Activated T-cell treated with anti-CD3 and anti-CD28 coated beads, Interleukin-2, amount 50 U/mL, for 4 hours (primary cell): ENCODE measurements around the gene STXBP4. TPM values are rescaled to one million over a fixed set of nuclear protein-coding genes. Genes with fewer than 3 reads are reported as not detected.

Source experiments
- ATAC-seq, 2 donors: fragments of 200-7000 bp; cut with Tn5 transposase; one replicate each; pipeline ENCODE4 v1.10.0; 2021
- DNase-seq: peaks from one replicate; pipeline ENCODE4 v3.0.0-alpha.2; 2020
- H3K27me3 Mint-ChIP-seq: one replicate; pipeline ENCODE4 v1.8.0; 2021; ENCODE audit warnings: low read depth, mixed read lengths
- H3K36me3 Mint-ChIP-seq: one replicate; pipeline ENCODE4 v1.8.0; 2022; ENCODE audit warnings: mixed read lengths; ENCODE audit not compliant: insufficient read depth
- H3K4me1 Mint-ChIP-seq: one replicate; pipeline ENCODE4 v1.8.0; 2021; ENCODE audit warnings: low read depth, mixed read lengths
- H3K4me3 Mint-ChIP-seq: one replicate; pipeline ENCODE4 v1.8.0; 2021; ENCODE audit warnings: mild to moderate bottlenecking, moderate library complexity, mixed read lengths
- H3K9me3 Mint-ChIP-seq: one replicate; pipeline ENCODE4 v1.8.0; 2021; ENCODE audit warnings: mixed read lengths
- total RNA-seq, 3 donors: library from RNA; stranded (reverse); gene quantifications; one replicate each; pipeline ENCODE4 v1.2.1, GENCODE V29; 2021

STXBP4 gene
- total RNA-seq, 3 donors from 2014 or later: 5.1 to 8.1 (median 5.3) TPM

DNA sequence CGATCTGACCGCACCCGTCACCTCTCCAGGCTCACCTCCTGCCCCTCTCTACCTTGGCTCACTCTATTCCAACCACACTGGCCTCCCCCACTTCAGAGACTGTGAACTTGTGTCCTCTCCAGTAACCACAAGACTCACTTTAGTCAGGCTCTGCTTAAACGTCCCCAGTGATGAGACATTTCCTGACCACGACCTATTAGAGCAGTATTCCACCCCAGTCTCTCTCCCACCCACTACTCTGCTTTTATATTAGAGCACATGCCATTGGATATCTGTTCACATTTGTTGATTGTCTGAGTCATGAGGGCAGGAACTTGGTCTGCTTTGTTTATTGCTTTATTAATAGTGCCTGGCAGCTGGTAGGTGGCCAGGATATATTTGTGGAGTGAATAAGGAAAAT, 20.2 kb upstream of the STXBP4 start:
- H3K36me3 Mint-ChIP-seq: peaks cover 4% of the 10 kb centered on the region
- H3K4me1 Mint-ChIP-seq: no peaks in the 10 kb centered on the region
- H3K4me3 Mint-ChIP-seq: no peak overlapping the region
- H3K9me3 Mint-ChIP-seq: no peaks in the 10 kb centered on the region
- peaks cover 12% of the 10 kb centered on the region for H3K27me3 Mint-ChIP-seq
- DNase-seq (no peak), ATAC-seq (peak in 1 of 2 donors; percentile 40)

DNA sequence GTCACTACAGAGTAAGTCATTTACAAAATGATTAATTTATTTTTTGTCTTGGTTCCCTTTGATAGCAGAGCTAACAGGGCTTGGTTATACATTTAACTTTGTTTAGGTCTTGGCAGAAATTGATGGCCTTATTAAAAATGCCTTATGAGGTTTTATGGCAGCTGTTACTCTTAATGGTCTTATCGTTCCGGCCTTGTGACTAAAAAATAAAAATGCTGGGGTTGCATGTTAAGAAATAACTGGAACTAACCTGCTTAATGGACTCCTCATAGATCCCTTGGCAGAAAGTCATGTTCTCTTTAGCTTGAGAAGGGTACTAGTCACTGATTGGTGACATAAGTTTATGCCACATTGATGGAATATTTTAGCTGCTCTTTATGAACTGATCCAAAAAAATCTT, 18.4 kb upstream of the STXBP4 start:
- Mint-ChIP-seq H3K4me3 (no peak overlapping the region), H3K27me3 (peaks cover 12% of the 10 kb centered on the region)

DNA sequence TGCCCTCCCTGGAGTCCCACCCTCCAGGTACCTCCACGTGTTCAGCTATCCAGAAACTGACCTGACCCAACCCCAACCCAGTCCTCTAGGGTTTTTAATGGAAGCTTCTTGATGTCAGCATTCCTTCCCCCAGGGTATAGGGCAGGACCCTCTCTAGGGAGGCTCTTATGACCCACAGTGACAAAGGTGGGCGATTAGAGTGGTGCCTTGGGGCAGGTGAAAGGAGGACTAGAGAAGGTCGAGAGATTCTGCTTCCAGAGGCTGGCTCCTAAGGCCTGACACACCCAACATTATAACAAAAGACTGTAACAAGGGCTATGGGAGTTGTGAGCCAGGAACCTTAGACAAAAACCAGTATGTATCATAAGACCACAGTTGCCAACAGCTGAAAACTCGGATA, 17.3 kb upstream of the STXBP4 start:
- DNase-seq (no peak), ATAC-seq (no peak)
- H3K4me1 Mint-ChIP-seq: no peaks in the 10 kb centered on the region
- no peaks in the 10 kb centered on the region for H3K9me3 Mint-ChIP-seq
- no peak overlapping the region for H3K4me3 Mint-ChIP-seq
- peaks cover 4% of the 10 kb centered on the region for H3K36me3 Mint-ChIP-seq
- H3K27me3 Mint-ChIP-seq: peaks cover 9% of the 10 kb centered on the region

More for the DNA sequence above, 18.4 kb upstream of the STXBP4 start:
- no peaks in the 10 kb centered on the region for H3K9me3 Mint-ChIP-seq
- peaks cover 4% of the 10 kb centered on the region for H3K36me3 Mint-ChIP-seq
- DNase-seq (no peak), ATAC-seq (no peak)
- H3K4me1 Mint-ChIP-seq: no peaks in the 10 kb centered on the region

DNA sequence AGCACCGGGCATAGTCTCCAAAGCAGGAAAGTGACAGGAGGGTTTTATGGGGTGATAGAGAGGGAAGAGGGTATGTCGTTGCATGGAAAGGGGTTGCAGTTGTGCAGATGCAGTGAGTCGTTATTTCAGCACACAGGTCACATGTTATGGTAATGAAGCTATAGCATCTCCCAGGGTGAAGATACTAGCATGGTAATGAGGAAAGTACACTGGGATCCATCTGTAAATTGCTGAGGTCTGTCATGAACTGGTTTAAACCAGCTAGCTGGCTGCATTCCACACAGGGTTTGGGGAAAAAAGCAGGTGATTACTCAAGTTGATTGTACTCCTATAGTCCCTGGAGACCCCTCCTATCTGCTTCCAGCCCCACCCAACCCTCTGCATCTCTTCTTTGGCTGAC, 11.8 kb upstream of the STXBP4 start:
- Mint-ChIP-seq H3K4me3 (no peak overlapping the region), H3K36me3 (peaks cover 19% of the 10 kb centered on the region), H3K4me1 (no peaks in the 10 kb centered on the region), H3K27me3 (no peaks in the 10 kb centered on the region), H3K9me3 (no peaks in the 10 kb centered on the region)
- no peak for ATAC-seq
- DNase-seq: no peak

DNA sequence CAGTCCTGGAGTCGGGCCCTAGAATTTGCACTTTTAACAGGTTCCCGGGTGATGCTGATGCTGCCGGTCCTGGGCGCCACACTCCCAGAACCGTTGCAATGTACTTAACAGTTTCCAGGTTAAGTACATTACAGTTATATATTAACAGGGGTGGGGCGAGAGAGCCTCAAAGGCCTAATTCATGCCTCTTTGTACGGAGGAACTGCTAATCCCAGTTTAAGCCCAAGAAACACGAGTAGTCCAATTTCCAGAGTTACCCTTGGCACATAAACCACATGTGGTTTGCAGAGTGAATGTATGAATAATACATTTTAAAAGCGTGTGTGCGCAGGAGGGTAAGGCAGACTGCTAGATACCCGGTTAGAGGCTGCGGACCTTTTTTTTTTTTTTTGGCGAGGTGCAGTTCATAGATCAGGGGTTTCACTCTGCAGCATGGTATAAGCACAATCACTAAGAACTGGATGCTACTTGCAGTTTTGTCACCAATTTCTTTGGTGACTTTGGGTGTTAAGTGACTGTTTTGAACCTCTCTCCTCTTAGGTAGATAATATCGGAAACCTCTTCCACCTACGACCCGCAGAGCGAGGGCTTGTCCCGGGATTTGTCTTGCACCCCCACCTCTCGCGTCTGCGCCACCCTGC, 824 bp upstream of the STXBP4 start:
- Mint-ChIP-seq H3K9me3 (no peaks in the 10 kb centered on the region), H3K36me3 (peaks cover 7% of the 10 kb centered on the region), H3K27me3 (no peaks in the 10 kb centered on the region), H3K4me1 (peaks cover 25% of the 10 kb centered on the region), H3K4me3 (no peak overlapping the region)
- peak; percentile 27 to 29 for ATAC-seq
- peak; percentile 6 for DNase-seq

DNA sequence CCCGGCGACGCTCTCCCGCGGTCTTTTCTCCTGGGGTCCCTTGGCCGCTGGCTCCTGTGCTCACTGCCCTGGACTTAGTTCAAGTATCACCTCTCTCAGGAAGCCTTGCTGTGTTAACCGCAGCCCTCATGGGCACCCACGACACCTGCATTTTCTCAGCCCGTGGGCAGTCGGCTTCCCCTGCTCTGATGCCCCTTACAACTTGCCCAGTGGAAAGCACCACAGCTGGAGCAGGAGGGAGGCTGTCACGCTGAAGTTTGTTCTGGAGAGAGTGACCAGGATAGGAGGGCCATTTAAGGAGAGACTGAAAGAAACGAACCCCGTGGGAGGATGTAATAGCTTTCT, 395 bp downstream of the STXBP4 start:
- Mint-ChIP-seq H3K4me3 (no peak overlapping the region), H3K9me3 (no peaks in the 10 kb centered on the region), H3K4me1 (peaks cover 25% of the 10 kb centered on the region), H3K36me3 (peaks cover 2% of the 10 kb centered on the region), H3K27me3 (no peaks in the 10 kb centered on the region)
- peak; percentile 23 to 29 for ATAC-seq
- DNase-seq: peak; percentile 24

DNA sequence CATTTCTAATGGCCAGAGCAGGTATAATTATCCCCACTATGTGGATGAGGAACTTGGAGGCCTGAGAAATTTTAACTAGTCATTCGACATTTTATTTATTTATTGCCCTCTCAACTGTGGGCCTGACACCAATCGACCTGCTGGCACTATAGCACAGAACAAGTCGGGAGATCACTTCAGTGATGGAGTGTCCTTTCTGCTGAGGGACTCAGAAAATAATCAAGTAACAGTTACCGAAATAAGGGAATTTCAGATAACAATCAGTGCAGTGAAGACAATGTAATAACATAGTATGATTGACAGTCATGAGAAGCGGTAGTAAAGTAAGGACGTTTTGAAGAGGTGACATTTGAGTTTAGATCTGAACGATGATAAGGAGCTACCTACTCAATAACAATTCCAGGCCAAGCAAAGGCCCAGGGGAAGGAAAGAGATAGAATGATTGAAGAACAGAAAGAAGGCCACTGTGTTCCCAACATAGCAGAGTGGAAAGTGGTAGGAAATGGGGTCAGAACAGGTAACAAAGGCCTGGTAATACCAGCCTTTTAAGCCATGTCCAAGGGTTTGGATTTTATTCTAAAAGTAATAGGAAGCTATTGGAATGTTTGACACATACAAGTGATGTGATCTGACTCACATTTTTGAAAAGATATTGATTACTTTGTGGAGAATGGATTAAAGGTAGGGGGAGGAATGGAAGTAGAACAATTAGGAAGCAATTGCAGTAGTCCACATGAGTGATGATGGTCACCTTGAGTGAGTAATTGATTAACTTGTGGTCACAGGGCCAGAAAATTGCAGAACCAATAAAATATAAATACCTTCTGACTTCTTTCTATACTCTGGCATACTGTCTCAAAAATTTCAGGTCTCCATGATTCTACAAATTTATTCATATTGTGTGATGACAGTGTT, 1.4 kb downstream of the STXBP4 start:
- Mint-ChIP-seq H3K27me3 (no peaks in the 10 kb centered on the region), H3K9me3 (no peaks in the 10 kb centered on the region), H3K4me3 (no peak overlapping the region), H3K36me3 (peaks cover 2% of the 10 kb centered on the region), H3K4me1 (peaks cover 25% of the 10 kb centered on the region)
- ATAC-seq (no peak), DNase-seq (no peak)

DNA sequence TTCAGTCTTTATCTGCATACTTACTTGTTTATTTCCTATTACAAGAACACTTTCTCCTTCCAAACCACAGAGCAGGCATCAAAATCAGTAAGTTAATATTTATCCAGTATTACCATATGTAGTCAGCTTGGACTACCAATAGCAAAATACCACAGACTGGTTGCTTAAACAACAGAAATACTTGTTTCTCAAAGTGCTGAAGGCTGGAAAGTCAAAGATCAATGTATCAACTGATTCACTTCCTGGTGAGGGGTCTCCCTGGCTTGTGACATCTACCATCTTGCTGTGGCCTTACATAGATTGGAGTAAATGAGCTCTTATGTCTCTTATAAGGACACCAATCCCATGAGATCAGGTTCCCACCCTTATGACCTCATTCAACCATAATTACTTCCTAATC, 2.6 kb downstream of the STXBP4 start:
- ATAC-seq (no peak), DNase-seq (no peak)
- Mint-ChIP-seq H3K36me3 (no peaks in the 10 kb centered on the region), H3K4me1 (peaks cover 19% of the 10 kb centered on the region), H3K27me3 (no peaks in the 10 kb centered on the region), H3K9me3 (no peaks in the 10 kb centered on the region), H3K4me3 (no peak overlapping the region)

DNA sequence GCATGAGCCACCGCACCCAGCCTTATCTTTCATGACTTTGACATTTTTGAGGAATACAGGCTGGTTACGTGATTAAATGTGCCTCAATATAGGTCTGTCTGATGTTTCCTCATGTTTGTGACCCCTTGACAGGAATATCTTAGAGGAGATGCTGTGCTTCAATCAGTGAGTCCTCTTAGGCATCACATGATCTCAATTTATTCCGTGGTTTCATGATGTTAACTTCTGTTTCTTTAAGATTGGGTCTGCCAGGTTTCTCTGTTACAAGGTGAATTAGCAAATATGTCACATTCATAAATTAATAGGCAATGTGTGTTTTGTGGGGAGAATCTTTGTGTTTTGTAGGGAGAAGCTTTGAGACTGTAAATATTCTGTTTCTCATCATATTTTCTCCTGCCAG, 3.3 kb downstream of the STXBP4 start:
- Mint-ChIP-seq H3K4me1 (peaks cover 12% of the 10 kb centered on the region), H3K27me3 (no peaks in the 10 kb centered on the region), H3K36me3 (peaks cover 3% of the 10 kb centered on the region), H3K4me3 (no peak overlapping the region), H3K9me3 (no peaks in the 10 kb centered on the region)
- ATAC-seq (no peak), DNase-seq (no peak)

DNA sequence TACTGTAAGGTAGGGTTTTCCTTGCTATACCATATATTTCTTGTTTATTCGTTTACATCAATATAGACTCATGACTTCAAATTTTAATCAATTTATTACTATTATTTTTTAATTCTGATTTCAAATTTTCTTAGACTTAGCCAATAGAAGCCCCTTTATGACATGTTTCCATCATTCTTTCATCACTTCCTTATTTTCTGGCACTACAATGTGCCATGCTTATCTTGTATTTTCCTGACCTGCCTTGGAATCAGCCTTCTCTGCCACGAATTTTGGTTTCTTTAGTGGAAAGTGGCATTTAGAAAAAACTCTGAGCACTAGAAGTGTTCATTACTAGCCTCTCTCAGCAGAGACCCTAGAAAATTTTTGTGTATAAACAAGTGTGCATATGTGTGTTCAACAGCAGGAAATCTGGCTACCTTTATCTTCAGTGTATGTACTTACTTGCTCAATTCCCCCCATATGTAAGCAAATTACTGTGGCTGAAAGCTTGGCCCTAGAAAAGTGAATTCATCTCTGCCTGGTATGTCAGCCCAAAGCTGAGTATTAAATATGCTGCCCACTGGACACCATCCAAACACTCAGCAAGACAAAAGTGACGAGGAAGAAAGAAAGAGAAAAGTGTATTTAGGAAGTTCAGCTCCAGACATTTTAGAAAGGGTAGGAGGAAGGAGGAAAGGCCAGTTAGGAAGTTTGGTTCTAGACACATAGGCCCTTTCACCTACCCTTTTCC, 4.0 kb downstream of the STXBP4 start:
- no peak for ATAC-seq
- H3K36me3 Mint-ChIP-seq: peaks cover 4% of the 10 kb centered on the region
- peaks cover 7% of the 10 kb centered on the region for H3K4me1 Mint-ChIP-seq
- H3K9me3 Mint-ChIP-seq: no peaks in the 10 kb centered on the region
- no peak for DNase-seq
- no peak overlapping the region for H3K4me3 Mint-ChIP-seq
- no peaks in the 10 kb centered on the region for H3K27me3 Mint-ChIP-seq

DNA sequence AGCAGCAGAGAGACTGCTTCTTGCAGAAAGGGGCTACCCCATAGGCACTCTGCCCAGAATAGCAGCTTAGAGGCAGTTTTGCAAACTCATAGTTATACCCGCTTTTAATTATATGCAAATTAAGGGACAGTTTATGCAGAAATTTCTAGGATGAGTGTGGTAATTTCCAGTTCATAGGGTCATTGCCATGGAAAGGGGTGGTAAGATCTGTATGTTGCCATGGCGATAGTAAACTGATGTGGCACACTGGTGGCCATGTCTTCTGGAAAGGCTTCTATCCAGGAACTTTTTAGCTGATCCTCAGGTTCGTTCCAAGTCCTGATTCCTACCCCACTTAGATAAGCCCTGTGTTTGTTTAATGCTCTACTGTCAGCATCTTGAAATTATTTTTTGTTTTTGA, 6.2 kb downstream of the STXBP4 start:
- Mint-ChIP-seq H3K36me3 (peaks cover 4% of the 10 kb centered on the region), H3K4me1 (peaks cover 8% of the 10 kb centered on the region), H3K4me3 (no peak overlapping the region), H3K27me3 (no peaks in the 10 kb centered on the region), H3K9me3 (peaks cover 3% of the 10 kb centered on the region)
- no peak for DNase-seq
- ATAC-seq: no peak

DNA sequence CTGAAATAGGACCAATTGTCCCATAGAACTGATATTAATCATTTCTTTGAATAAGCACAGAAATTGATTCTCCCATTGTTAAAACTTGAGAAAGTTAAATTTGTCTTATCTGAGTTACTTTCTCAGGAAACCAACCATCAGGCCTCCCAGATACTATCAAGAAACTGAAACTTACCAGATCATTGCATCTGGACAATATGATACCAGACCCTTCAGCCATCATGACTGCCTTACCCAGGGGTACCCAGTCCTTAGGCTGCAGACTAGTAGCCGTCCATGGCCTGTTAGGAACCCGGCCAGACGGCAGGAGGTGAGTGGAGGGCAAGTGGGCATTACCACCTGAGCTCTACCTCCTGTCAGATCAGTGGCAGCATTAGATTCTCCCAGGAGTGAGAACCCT, 7.8 kb downstream of the STXBP4 start:
- Mint-ChIP-seq H3K36me3 (peaks cover 4% of the 10 kb centered on the region), H3K9me3 (peaks cover 4% of the 10 kb centered on the region), H3K4me3 (no peak overlapping the region), H3K4me1 (peaks cover 4% of the 10 kb centered on the region), H3K27me3 (no peaks in the 10 kb centered on the region)
- no peak for DNase-seq
- no peak for ATAC-seq

DNA sequence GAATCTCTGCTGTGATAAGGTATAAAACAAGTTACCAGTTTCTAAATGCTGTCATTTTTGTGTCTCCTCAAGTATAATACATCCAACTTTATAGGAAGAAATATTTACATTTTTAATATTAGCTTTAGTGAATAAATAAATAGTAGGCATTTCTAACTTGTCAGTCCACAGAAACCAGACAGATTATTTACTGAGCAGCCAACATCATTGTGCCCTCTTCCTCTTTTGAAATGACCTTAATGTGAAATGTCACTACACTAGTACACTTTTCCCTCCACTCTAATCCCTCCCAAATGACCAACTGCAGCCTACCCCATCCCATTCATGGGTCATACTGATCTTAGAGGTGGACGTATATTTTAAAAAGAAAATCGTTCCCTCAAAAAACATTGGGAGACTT, 9.2 kb downstream of the STXBP4 start:
- H3K27me3 Mint-ChIP-seq: no peaks in the 10 kb centered on the region
- peaks cover 4% of the 10 kb centered on the region for H3K36me3 Mint-ChIP-seq

DNA sequence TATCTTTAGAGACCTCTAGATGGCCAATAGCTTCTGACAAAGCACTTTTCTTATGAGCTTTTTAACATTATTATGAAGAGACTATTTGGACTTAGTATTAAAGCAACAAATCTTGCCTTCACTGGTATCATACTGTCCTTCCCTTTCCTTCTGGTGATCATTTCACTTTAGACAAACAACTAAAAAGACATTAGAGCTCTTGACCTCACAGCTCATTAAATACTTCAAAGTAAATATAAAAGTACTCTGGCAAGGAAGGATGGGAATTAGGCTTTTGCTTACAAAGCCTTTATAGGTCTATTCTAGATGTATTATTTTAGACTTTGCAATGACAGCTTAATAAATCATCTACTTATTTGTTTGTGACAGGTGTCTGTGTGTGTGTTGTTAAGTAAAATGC, 11.1 kb downstream of the STXBP4 start:
- Mint-ChIP-seq H3K36me3 (peaks cover 4% of the 10 kb centered on the region), H3K4me3 (no peak overlapping the region), H3K4me1 (peaks cover 4% of the 10 kb centered on the region), H3K27me3 (no peaks in the 10 kb centered on the region), H3K9me3 (peaks cover 4% of the 10 kb centered on the region)
- DNase-seq (no peak), ATAC-seq (no peak)

More for the DNA sequence above, 9.2 kb downstream of the STXBP4 start:
- DNase-seq: no peak
- H3K9me3 Mint-ChIP-seq: peaks cover 4% of the 10 kb centered on the region
- H3K4me3 Mint-ChIP-seq: no peak overlapping the region
- peaks cover 4% of the 10 kb centered on the region for H3K4me1 Mint-ChIP-seq
- ATAC-seq: no peak
